WTC11 (cell line): Measurements from ENCODE around the gene FNDC3B. TPM values are rescaled to one million over a fixed set of nuclear protein-coding genes. Genes with fewer than 3 reads are reported as not detected.

Experiments
- ATAC-seq: fragments of 200-7000 bp; cut with Tn5 transposase; 2 replicates; pipeline ENCODE4 v1.10.0; 2021; ENCODE audit warnings: mild to moderate bottlenecking, moderate library complexity
- CTCF ChIA-PET: fragments of 300-600 bp; sonication (Branson Sonifier 250); formaldehyde crosslinking; loops from one replicate; lab custom pipeline; 2021; ENCODE audit warnings: antibody characterized with exemption; lab: Charles Lee
- POLR2A ChIA-PET: fragments of 350-600 bp; sonication (Branson Sonifier 250); formaldehyde crosslinking; loops from one replicate; lab custom pipeline; 2021; ENCODE audit warnings: antibody characterized with exemption; lab: Charles Lee
- DNase-seq: peaks from one replicate; pipeline ENCODE4 v3.0.0; 2021; ENCODE audit warnings: low spot score
- H3K27ac Mint-ChIP-seq: 2 replicates; pipeline ENCODE4 v1.8.0; 2021; ENCODE audit warnings: mixed read lengths
- H3K27me3 Mint-ChIP-seq: 2 replicates; pipeline ENCODE4 v1.8.0; 2021; ENCODE audit warnings: low read depth, mild to moderate bottlenecking, moderate library complexity, mixed read lengths
- H3K36me3 Mint-ChIP-seq: 2 replicates; pipeline ENCODE4 v1.8.0; 2021; ENCODE audit warnings: mixed read lengths
- H3K4me1 Mint-ChIP-seq: 2 replicates; pipeline ENCODE4 v1.8.0; 2022; ENCODE audit warnings: mixed read lengths
- H3K4me3 Mint-ChIP-seq: 2 replicates; pipeline ENCODE4 v1.8.0; 2021; ENCODE audit warnings: mild to moderate bottlenecking, moderate library complexity, mixed read lengths
- H3K9me3 Mint-ChIP-seq: 2 replicates; pipeline ENCODE4 v1.8.0; 2021; ENCODE audit warnings: mixed read lengths
- CBFB ChIP-seq: sonication (generic); formaldehyde crosslinking; IDR thresholded peaks from 2 replicates; pipeline ENCODE4 v1.8.1; 2022; ENCODE audit warnings: mild to moderate bottlenecking, low read depth, missing genetic modification reagents
- CREB1 ChIP-seq: sonication (generic); formaldehyde crosslinking; IDR thresholded peaks from 2 replicates; pipeline ENCODE4 v1.8.0; 2023; ENCODE audit warnings: mild to moderate bottlenecking, missing genetic modification reagents
- CREM ChIP-seq: sonication (generic); formaldehyde crosslinking; IDR thresholded peaks from 2 replicates; pipeline ENCODE4 v1.8.1; 2022; ENCODE audit warnings: mild to moderate bottlenecking, missing genetic modification reagents, moderate library complexity
- FOXJ3 ChIP-seq: sonication (generic); formaldehyde crosslinking; IDR thresholded peaks from 2 replicates; pipeline ENCODE4 v1.9.0; 2021; ENCODE audit warnings: missing genetic modification reagents, mild to moderate bottlenecking, borderline replicate concordance
- FOXP1 ChIP-seq: sonication (generic); formaldehyde crosslinking; IDR thresholded peaks from 2 replicates; pipeline ENCODE4 v1.8.0; 2022; ENCODE audit warnings: missing genetic modification reagents, mild to moderate bottlenecking, moderate library complexity, borderline replicate concordance
- GABPB1 ChIP-seq: sonication (generic); formaldehyde crosslinking; IDR thresholded peaks from 2 replicates; pipeline ENCODE4 v1.8.1; 2023; ENCODE audit warnings: mild to moderate bottlenecking, missing genetic modification reagents
- GTF2I ChIP-seq: fragments of 250-450 bp; sonication (Bioruptor Pico); conservative IDR thresholded peaks from 2 replicates; pipeline ENCODE4 v1.4.0; 2021; ENCODE audit warnings: mild to moderate bottlenecking
- IRF2 ChIP-seq: sonication (generic); formaldehyde crosslinking; IDR thresholded peaks from 2 replicates; pipeline ENCODE4 v1.8.0; 2022; ENCODE audit warnings: low read depth, missing genetic modification reagents, borderline replicate concordance
- MXD4 ChIP-seq: fragments of 250-450 bp; sonication (Bioruptor Pico); IDR thresholded peaks from 2 replicates; pipeline ENCODE4 v1.8.0; 2021; ENCODE audit warnings: mild to moderate bottlenecking, moderate library complexity, borderline replicate concordance
- NFATC4 ChIP-seq: fragments of 250-450 bp; sonication (Bioruptor Pico); IDR thresholded peaks from 2 replicates; pipeline ENCODE4 v1.9.0; 2021; ENCODE audit warnings: mild to moderate bottlenecking
- NR2C2 ChIP-seq: sonication (generic); formaldehyde crosslinking; IDR thresholded peaks from 2 replicates; pipeline ENCODE4 v1.8.0; 2022; ENCODE audit warnings: mild to moderate bottlenecking, missing genetic modification reagents
- PRRX2 ChIP-seq: fragments of 250-450 bp; sonication (Bioruptor Pico); IDR thresholded peaks from 2 replicates; pipeline ENCODE4 v1.8.0; 2021; ENCODE audit warnings: mild to moderate bottlenecking
- SP1 ChIP-seq: sonication (generic); formaldehyde crosslinking; conservative IDR thresholded peaks from 2 replicates; pipeline ENCODE4 v1.8.1; 2022; ENCODE audit warnings: missing genetic modification reagents
- TEAD1 ChIP-seq: sonication (generic); formaldehyde crosslinking; IDR thresholded peaks from 2 replicates; pipeline ENCODE4 v1.8.0; 2022; ENCODE audit warnings: mild to moderate bottlenecking, missing genetic modification reagents
- ZNF138 ChIP-seq: sonication (generic); formaldehyde crosslinking; conservative IDR thresholded peaks from 2 replicates; pipeline ENCODE4 v1.8.1; 2022; ENCODE audit warnings: mild to moderate bottlenecking, moderate library complexity, missing genetic modification reagents
- ZNF219 ChIP-seq: sonication (generic); formaldehyde crosslinking; IDR thresholded peaks from 2 replicates; pipeline ENCODE4 v1.8.0; 2023; ENCODE audit warnings: missing genetic modification reagents, mild to moderate bottlenecking, borderline replicate concordance
- ZNF416 ChIP-seq: fragments of 250-450 bp; sonication (Bioruptor Pico); IDR thresholded peaks from 2 replicates; pipeline ENCODE4 v1.9.0; 2021; ENCODE audit warnings: mild to moderate bottlenecking, inconsistent platforms
- ZNF671 ChIP-seq: fragments of 250-450 bp; sonication (Bioruptor Pico); IDR thresholded peaks from 2 replicates; pipeline ENCODE4 v1.8.0; 2021; ENCODE audit warnings: mild to moderate bottlenecking
- total RNA-seq: library from RNA; stranded (reverse); gene quantifications from 3 replicates; pipeline ENCODE4 v1.2.3, GENCODE V29; 2021
- TF ChIP-seq, protein P1 (sequence below): fragments of 250-450 bp; sonication (Bioruptor Pico); IDR thresholded peaks from 2 replicates; pipeline ENCODE4 v1.9.0; 2021; ENCODE audit warnings: moderate library complexity, mild to moderate bottlenecking, inconsistent platforms, borderline replicate concordance
- TF ChIP-seq, protein P2 (sequence below): sonication (generic); formaldehyde crosslinking; IDR thresholded peaks from 2 replicates; pipeline ENCODE4 v1.8.1; 2023; ENCODE audit warnings: mild to moderate bottlenecking, missing genetic modification reagents, borderline replicate concordance
- TF ChIP-seq, protein P3 (sequence below): sonication (generic); formaldehyde crosslinking; IDR thresholded peaks from 2 replicates; pipeline ENCODE4 v1.8.0; 2022; ENCODE audit warnings: mild to moderate bottlenecking, missing genetic modification reagents
- TF ChIP-seq, protein P4 (sequence below): fragments of 250-450 bp; sonication (Bioruptor Pico); IDR thresholded peaks from 2 replicates; pipeline ENCODE4 v1.9.0; 2021; ENCODE audit warnings: mild to moderate bottlenecking
- TF ChIP-seq, protein P5 (sequence below): sonication (generic); formaldehyde crosslinking; IDR thresholded peaks from 2 replicates; pipeline ENCODE4 v1.8.1; 2022; ENCODE audit warnings: low read depth, missing genetic modification reagents, borderline replicate concordance
- TF ChIP-seq, protein P6 (sequence below): sonication (generic); formaldehyde crosslinking; IDR thresholded peaks from 2 replicates; pipeline ENCODE4 v1.8.1; 2023; ENCODE audit warnings: mild to moderate bottlenecking, missing genetic modification reagents, moderate library complexity
- TF ChIP-seq, protein P7 (sequence below): sonication (generic); formaldehyde crosslinking; IDR thresholded peaks from 2 replicates; pipeline ENCODE4 v1.8.1; 2022; ENCODE audit warnings: mild to moderate bottlenecking, moderate library complexity, missing genetic modification reagents

The FNDC3B gene
- total RNA-seq, 1 experiment from 2014 or later, result 42.8 TPM

DNA sequence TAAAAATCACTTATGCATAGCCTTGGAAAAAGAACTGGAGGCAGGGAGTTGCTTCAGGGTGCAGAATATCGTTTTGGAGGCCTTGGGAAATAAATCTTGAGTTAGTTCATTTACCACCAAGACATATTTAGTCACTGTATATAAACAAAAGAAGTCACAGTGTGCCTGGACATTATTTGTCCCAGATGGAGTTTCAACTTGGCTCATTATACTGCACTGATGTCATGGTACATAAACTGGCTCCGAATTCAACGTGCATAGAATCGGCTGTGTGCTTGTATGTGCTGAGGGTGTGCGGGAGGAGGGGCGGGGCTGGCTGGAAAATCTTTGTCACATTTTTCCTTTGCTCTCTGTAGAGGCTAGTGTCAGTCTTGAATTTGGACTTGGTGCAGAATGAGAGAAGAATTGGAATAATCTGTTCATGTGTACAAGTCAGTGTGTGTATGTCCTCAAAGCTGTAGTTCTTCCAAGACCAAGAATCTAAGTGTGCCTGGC is 86.6 kb downstream of the FNDC3B start:
- no peak for TF ChIP-seq IRF2 (CRISPR knock-in tag)
- TF ChIP-seq ZNF138 (CRISPR knock-in tag), result no peak
- TF ChIP-seq NR2C2 (CRISPR knock-in tag), result no peak
- no peak for TF ChIP-seq GABPB1 (CRISPR knock-in tag)
- TF ChIP-seq ZNF671 (CRISPR knock-in tag), result no peak
- TF ChIP-seq MXD4, result no peak
- TF ChIP-seq, protein P1, sequence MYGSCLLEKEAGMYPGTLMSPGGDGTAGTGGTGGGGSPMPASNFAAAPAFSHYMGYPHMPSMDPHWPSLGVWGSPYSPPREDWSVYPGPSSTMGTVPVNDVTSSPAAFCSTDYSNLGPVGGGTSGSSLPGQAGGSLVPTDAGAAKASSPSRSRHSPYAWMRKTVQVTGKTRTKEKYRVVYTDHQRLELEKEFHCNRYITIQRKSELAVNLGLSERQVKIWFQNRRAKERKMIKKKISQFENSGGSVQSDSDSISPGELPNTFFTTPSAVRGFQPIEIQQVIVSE (CRISPR knock-in tag), result no peak
- TF ChIP-seq, protein P2, sequence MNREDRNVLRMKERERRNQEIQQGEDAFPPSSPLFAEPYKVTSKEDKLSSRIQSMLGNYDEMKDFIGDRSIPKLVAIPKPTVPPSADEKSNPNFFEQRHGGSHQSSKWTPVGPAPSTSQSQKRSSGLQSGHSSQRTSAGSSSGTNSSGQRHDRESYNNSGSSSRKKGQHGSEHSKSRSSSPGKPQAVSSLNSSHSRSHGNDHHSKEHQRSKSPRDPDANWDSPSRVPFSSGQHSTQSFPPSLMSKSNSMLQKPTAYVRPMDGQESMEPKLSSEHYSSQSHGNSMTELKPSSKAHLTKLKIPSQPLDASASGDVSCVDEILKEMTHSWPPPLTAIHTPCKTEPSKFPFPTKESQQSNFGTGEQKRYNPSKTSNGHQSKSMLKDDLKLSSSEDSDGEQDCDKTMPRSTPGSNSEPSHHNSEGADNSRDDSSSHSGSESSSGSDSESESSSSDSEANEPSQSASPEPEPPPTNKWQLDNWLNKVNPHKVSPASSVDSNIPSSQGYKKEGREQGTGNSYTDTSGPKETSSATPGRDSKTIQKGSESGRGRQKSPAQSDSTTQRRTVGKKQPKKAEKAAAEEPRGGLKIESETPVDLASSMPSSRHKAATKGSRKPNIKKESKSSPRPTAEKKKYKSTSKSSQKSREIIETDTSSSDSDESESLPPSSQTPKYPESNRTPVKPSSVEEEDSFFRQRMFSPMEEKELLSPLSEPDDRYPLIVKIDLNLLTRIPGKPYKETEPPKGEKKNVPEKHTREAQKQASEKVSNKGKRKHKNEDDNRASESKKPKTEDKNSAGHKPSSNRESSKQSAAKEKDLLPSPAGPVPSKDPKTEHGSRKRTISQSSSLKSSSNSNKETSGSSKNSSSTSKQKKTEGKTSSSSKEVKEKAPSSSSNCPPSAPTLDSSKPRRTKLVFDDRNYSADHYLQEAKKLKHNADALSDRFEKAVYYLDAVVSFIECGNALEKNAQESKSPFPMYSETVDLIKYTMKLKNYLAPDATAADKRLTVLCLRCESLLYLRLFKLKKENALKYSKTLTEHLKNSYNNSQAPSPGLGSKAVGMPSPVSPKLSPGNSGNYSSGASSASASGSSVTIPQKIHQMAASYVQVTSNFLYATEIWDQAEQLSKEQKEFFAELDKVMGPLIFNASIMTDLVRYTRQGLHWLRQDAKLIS (CRISPR knock-in tag), result no peak
- TF ChIP-seq FOXJ3, result no peak
- no peak for TF ChIP-seq NFATC4 (CRISPR knock-in tag)
- TF ChIP-seq SP1, result no peak
- TF ChIP-seq, protein P3, sequence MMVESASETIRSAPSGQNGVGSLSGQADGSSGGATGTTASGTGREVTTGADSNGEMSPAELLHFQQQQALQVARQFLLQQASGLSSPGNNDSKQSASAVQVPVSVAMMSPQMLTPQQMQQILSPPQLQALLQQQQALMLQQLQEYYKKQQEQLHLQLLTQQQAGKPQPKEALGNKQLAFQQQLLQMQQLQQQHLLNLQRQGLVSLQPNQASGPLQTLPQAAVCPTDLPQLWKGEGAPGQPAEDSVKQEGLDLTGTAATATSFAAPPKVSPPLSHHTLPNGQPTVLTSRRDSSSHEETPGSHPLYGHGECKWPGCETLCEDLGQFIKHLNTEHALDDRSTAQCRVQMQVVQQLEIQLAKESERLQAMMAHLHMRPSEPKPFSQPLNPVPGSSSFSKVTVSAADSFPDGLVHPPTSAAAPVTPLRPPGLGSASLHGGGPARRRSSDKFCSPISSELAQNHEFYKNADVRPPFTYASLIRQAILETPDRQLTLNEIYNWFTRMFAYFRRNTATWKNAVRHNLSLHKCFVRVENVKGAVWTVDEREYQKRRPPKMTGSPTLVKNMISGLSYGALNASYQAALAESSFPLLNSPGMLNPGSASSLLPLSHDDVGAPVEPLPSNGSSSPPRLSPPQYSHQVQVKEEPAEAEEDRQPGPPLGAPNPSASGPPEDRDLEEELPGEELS (CRISPR knock-in tag), result no peak
- TF ChIP-seq, protein P4, sequence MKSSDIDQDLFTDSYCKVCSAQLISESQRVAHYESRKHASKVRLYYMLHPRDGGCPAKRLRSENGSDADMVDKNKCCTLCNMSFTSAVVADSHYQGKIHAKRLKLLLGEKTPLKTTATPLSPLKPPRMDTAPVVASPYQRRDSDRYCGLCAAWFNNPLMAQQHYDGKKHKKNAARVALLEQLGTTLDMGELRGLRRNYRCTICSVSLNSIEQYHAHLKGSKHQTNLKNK (CRISPR knock-in tag), result no peak
- TF ChIP-seq CREM (CRISPR knock-in tag), result no peak
- TF ChIP-seq ZNF219 (CRISPR knock-in tag), result no peak
- TF ChIP-seq TEAD1, result no peak
- TF ChIP-seq, protein P5, sequence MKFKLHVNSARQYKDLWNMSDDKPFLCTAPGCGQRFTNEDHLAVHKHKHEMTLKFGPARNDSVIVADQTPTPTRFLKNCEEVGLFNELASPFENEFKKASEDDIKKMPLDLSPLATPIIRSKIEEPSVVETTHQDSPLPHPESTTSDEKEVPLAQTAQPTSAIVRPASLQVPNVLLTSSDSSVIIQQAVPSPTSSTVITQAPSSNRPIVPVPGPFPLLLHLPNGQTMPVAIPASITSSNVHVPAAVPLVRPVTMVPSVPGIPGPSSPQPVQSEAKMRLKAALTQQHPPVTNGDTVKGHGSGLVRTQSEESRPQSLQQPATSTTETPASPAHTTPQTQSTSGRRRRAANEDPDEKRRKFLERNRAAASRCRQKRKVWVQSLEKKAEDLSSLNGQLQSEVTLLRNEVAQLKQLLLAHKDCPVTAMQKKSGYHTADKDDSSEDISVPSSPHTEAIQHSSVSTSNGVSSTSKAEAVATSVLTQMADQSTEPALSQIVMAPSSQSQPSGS (CRISPR knock-in tag), result no peak
- no peak overlapping the region for H3K4me3 Mint-ChIP-seq
- H3K36me3 Mint-ChIP-seq, result peaks cover 10% of the 10 kb centered on the region
- ATAC-seq (no peak), DNase-seq (no peak)
- H3K27me3 Mint-ChIP-seq, result no peaks in the 10 kb centered on the region
- ChIA-PET CTCF (interaction anchor here (1.3 kb wide), 1 partner anchor 85 kb away, joined by 6 read pairs; no protein-coding TSS in a partner anchor), POLR2A (interaction anchor here (0.7 kb wide), 1 partner anchor 10 kb away, joined by 3 read pairs; no protein-coding TSS in a partner anchor)
- peaks cover 66% of the 10 kb centered on the region for H3K4me1 Mint-ChIP-seq
- peak overlapping the region; percentile 93 for H3K27ac Mint-ChIP-seq
- no peaks in the 10 kb centered on the region for H3K9me3 Mint-ChIP-seq

DNA sequence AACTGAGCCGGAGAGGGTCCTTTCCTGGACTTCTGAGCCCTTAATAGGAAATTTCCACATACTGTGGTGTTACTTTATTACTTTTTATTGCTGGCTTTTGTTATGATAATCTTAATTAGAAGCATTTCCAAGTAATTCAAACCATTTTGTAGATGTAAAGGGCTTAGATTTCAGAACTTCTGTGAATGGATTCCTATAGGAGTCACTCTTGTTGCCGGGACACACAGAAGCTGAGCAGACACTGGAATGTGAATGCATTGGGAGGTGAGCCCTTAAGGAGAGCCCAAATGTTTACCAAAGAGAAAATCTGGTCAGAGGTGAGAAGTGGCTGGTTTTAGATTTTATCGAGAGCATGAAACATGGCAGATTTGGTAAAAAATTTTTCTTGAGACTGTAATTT is 87.4 kb downstream of the FNDC3B start:
- no peak for DNase-seq
- Mint-ChIP-seq H3K4me1 (peaks cover 66% of the 10 kb centered on the region), H3K4me3 (no peak overlapping the region)
- TF ChIP-seq, protein P6, sequence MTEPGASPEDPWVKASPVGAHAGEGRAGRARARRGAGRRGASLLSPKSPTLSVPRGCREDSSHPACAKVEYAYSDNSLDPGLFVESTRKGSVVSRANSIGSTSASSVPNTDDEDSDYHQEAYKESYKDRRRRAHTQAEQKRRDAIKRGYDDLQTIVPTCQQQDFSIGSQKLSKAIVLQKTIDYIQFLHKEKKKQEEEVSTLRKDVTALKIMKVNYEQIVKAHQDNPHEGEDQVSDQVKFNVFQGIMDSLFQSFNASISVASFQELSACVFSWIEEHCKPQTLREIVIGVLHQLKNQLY (CRISPR knock-in tag), result no peak
- no peak for TF ChIP-seq CREB1 (CRISPR knock-in tag)
- TF ChIP-seq GTF2I, result no peak
- TF ChIP-seq ZNF416 (CRISPR knock-in tag), result no peak
- TF ChIP-seq CREM (CRISPR knock-in tag), result no peak
- TF ChIP-seq FOXP1 (CRISPR knock-in tag), result no peak
- TF ChIP-seq MXD4, result no peak
- no peak for TF ChIP-seq CBFB (CRISPR knock-in tag)
- TF ChIP-seq, protein P7, sequence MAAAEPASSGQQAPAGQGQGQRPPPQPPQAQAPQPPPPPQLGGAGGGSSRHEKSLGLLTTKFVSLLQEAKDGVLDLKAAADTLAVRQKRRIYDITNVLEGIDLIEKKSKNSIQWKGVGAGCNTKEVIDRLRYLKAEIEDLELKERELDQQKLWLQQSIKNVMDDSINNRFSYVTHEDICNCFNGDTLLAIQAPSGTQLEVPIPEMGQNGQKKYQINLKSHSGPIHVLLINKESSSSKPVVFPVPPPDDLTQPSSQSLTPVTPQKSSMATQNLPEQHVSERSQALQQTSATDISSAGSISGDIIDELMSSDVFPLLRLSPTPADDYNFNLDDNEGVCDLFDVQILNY (CRISPR knock-in tag), result no peak
- no peak for TF ChIP-seq PRRX2 (CRISPR knock-in tag)

More for the DNA sequence above, 87.4 kb downstream of the FNDC3B start:
- ChIA-PET POLR2A (interaction anchor here (0.7 kb wide), 1 partner anchor 9 kb away, joined by 3 read pairs; no protein-coding TSS in a partner anchor), CTCF (interaction anchor here (0.6 kb wide), 1 partner anchor 13 kb away, joined by 3 read pairs; no protein-coding TSS in a partner anchor)
- no peaks in the 10 kb centered on the region for H3K27me3 Mint-ChIP-seq
- H3K9me3 Mint-ChIP-seq, result no peaks in the 10 kb centered on the region
- H3K36me3 Mint-ChIP-seq, result peaks cover 10% of the 10 kb centered on the region
- peak overlapping the region; percentile 93 for H3K27ac Mint-ChIP-seq
- peak; percentile 79 for ATAC-seq
